Measurements from ENCODE around the gene RUNX3.

RUNX3 gene

GRCh38 chr1:24939040-24939674 is 9.1 kb upstream of the RUNX3 start:
- TF ChIP-seq REST (IDR thresholded peaks at IDR 0.05; ENCODE audit: low read depth), result no peak
- TF ChIP-seq TCF12 (IDR thresholded peaks at IDR 0.05; ENCODE audit: low read depth), result no peak
- TF ChIP-seq TAF1 (IDR thresholded peaks at IDR 0.05; ENCODE audit: low read depth), result no peak
- TF ChIP-seq RAD21 (IDR thresholded peaks at IDR 0.05; ENCODE audit: low read depth), result no peak
- no peak for TF ChIP-seq CEBPB (IDR thresholded peaks at IDR 0.05)
- TF ChIP-seq ZBTB7A (IDR thresholded peaks at IDR 0.05; ENCODE audit: low read depth), result no peak
- no peak for TF ChIP-seq TEAD4 (IDR thresholded peaks at IDR 0.05)
- no peak for TF ChIP-seq YY1 (IDR thresholded peaks at IDR 0.05; ENCODE audit: low read depth)
- no peak for TF ChIP-seq CREB1 (IDR thresholded peaks at IDR 0.05; ENCODE audit: low read depth)
- no peak for TF ChIP-seq MAX (IDR thresholded peaks at IDR 0.05)
- no peak for TF ChIP-seq EGR1 (IDR thresholded peaks at IDR 0.05)
- TF ChIP-seq EP300 (IDR thresholded peaks at IDR 0.05; ENCODE audit: borderline replicate concordance), result no peak
- no peak for TF ChIP-seq FOXM1 (IDR thresholded peaks at IDR 0.05; ENCODE audit: borderline replicate concordance, low read depth)
- no peak for TF ChIP-seq NFIC (IDR thresholded peaks at IDR 0.05)
- no peak for TF ChIP-seq USF1 (IDR thresholded peaks at IDR 0.05)

- TF ChIP-seq EP300 (IDR thresholded peaks at IDR 0.05; ENCODE audit: borderline replicate concordance) (no peak), FOXM1 (IDR thresholded peaks at IDR 0.05; ENCODE audit: borderline replicate concordance, low read depth) (no peak), MAX (IDR thresholded peaks at IDR 0.05) (no peak)
These were observed 8.2 kb upstream of the RUNX3 start for GRCh38 chr1:24938276-24938675.

- TF ChIP-seq EGR1 (IDR thresholded peaks at IDR 0.05), result no peak
These were observed 6.6 kb upstream of the RUNX3 start for GRCh38 chr1:24936684-24937083.

GRCh38 chr1:24935615-24936484 is 5.8 kb upstream of the RUNX3 start:
- TF ChIP-seq REST (IDR thresholded peaks at IDR 0.05; ENCODE audit: low read depth) (no peak), ZBTB7A (IDR thresholded peaks at IDR 0.05; ENCODE audit: low read depth) (no peak), RAD21 (IDR thresholded peaks at IDR 0.05; ENCODE audit: low read depth) (no peak), FOXM1 (IDR thresholded peaks at IDR 0.05; ENCODE audit: borderline replicate concordance, low read depth) (no peak)

GRCh38 chr1:24935196-24935526 is 5.1 kb upstream of the RUNX3 start:
- TF ChIP-seq RAD21 (IDR thresholded peaks at IDR 0.05; ENCODE audit: low read depth), result no peak
- TF ChIP-seq EGR1 (IDR thresholded peaks at IDR 0.05), result no peak
- TF ChIP-seq ZBTB7A (IDR thresholded peaks at IDR 0.05; ENCODE audit: low read depth), result no peak
- no peak for TF ChIP-seq MAX (IDR thresholded peaks at IDR 0.05)
- TF ChIP-seq FOXM1 (IDR thresholded peaks at IDR 0.05; ENCODE audit: borderline replicate concordance, low read depth), result no peak
- no peak for TF ChIP-seq TEAD4 (IDR thresholded peaks at IDR 0.05)

- TF ChIP-seq NFIC (IDR thresholded peaks at IDR 0.05) (no peak), MAX (IDR thresholded peaks at IDR 0.05) (no peak), ZBTB7A (IDR thresholded peaks at IDR 0.05; ENCODE audit: low read depth) (no peak), CREB1 (IDR thresholded peaks at IDR 0.05; ENCODE audit: low read depth) (no peak), TAF1 (IDR thresholded peaks at IDR 0.05; ENCODE audit: low read depth) (no peak), YY1 (IDR thresholded peaks at IDR 0.05; ENCODE audit: low read depth) (no peak), TCF12 (IDR thresholded peaks at IDR 0.05; ENCODE audit: low read depth) (no peak), CEBPB (IDR thresholded peaks at IDR 0.05) (no peak), EP300 (IDR thresholded peaks at IDR 0.05; ENCODE audit: borderline replicate concordance) (no peak), EGR1 (IDR thresholded peaks at IDR 0.05) (no peak), RAD21 (IDR thresholded peaks at IDR 0.05; ENCODE audit: low read depth) (no peak), USF1 (IDR thresholded peaks at IDR 0.05) (no peak)
These were observed 4.5 kb upstream of the RUNX3 start for GRCh38 chr1:24934310-24935195.
